Ovary (tissue), 9 donors: ENCODE measurements around the gene ECE2. TPM values are rescaled to one million over a fixed set of nuclear protein-coding genes. Genes with fewer than 3 reads are reported as not detected.
"Not testable (repeated sequence)": the region's sequence is repeated elsewhere in the genome, so short reads cannot be mapped to it uniquely, and the experiment has no call there.

Source experiments
- DNase-seq, 5 donors: peaks; one replicate each; pipeline ENCODE4 v3.0.0-alpha.2; 2019 to 2020
- H3K27ac ChIP-seq, 2 donors: fragments of 200-600 bp; one replicate each; pipeline versions ENCODE4 v1.5.1 to v1.8.0; 2019 to 2022
- H3K27me3 ChIP-seq: fragments of 200-600 bp; one replicate; pipeline ENCODE4 v1.8.0; 2022
- H3K36me3 ChIP-seq: fragments of 200-600 bp; sonication (generic); one replicate; pipeline ENCODE4 v1.5.1; 2019
- H3K4me1 ChIP-seq: one replicate; pipeline ENCODE4 v1.8.1; 2013; ENCODE audit warnings: mild to moderate bottlenecking, moderate library complexity; ENCODE audit not compliant: insufficient read depth
- H3K4me3 ChIP-seq: fragments of 200-600 bp; sonication (generic); one replicate; pipeline ENCODE4 v1.5.1; 2017
- H3K9me3 ChIP-seq, 2 donors: fragments of 200-600 bp in 1 of 2; sonication (generic) in 1 of 2; one replicate each; pipeline versions ENCODE4 v1.5.1 to v1.8.1; 2013 to 2019; ENCODE audit warnings: mild to moderate bottlenecking in 1 of 2, moderate library complexity in 1 of 2
- CTCF ChIP-seq, 3 donors: fragments of 450-650 bp in 2 of 3; fragments of 200-600 bp in 1 of 3; IDR thresholded peaks; one replicate each; pipeline versions ENCODE4 v1.5.1 to v1.8.0; 2016 to 2022; ENCODE audit warnings: antibody characterized with exemption in 3 of 3, mild to moderate bottlenecking in 1 of 3
- EP300 ChIP-seq: sonication (generic); formaldehyde crosslinking; IDR thresholded peaks from one replicate; pipeline ENCODE4 v1.6.1; 2017; ENCODE audit warnings: antibody characterized with exemption
- POLR2A ChIP-seq: fragments of 450-650 bp; IDR thresholded peaks from one replicate; pipeline ENCODE4 v1.6.1; 2017; ENCODE audit warnings: antibody characterized with exemption, mild to moderate bottlenecking, moderate library complexity
- WGBS, 3 donors: extraction: QIAGEN DNeasy Blood & Tissue Kit in 1 of 3; methylation state at CpG; one replicate each; pipeline versions ENCODE4 v1.1.5 to v1.1.7; 2013 to 2017; 5-methylcytosine and 5-hydroxymethylcytosine counted together
- intact Hi-C, 4 donors: fragments of 100-400 bp; cut with DNase I; formaldehyde crosslinking; loops; one replicate each; pipeline versions ENCODE4 v1.11.0 to v1.15.1; 2022 to 2023
- microRNA counts: library from miRNA; unstranded; fragments of <30 nt; microRNA quantifications from one replicate; lab custom pipeline; 2016
- microRNA-seq, 3 donors: library from miRNA; unstranded; fragments of <30 nt; microRNA quantifications; one replicate each; pipeline versions ENCODE4 to v1.2.0, GENCODE V29; 2019 to 2020
- polyA plus RNA-seq, 2 donors: library from polyadenylated mRNA; stranded (reverse); fragments of 200-250 nt in 1 of 2; fragments of 350-450 nt in 1 of 2; fragmentation: Illumina TruSeq in 1 of 2; extraction: RNeasy Lipid Tissue Mini Kit (QIAGEN cat#74804) in 1 of 2; gene quantifications; one replicate each; pipeline ENCODE4 v1.2.3, GENCODE V29; 2013 to 2014
- small RNA-seq: library from RNA; depleted of rRNA; stranded (forward); fragments of <200 nt; gene quantifications from one replicate; pipeline ENCODE3, GENCODE V24; 2016
- total RNA-seq, 7 donors: library from RNA; depleted of rRNA in 2 of 7; stranded (reverse); fragments of >200 nt in 2 of 7; fragmentation: NEBNext Ultra II Directional in 3 of 7; extraction: Animal tissue kit (Norgen Biotek cat#: 25700) in 3 of 7; gene quantifications; one replicate each; pipeline versions ENCODE4 v1.1.0 to v1.2.4, GENCODE V29; 2016 to 2023
- donor health status: DM: no; HTN: no; CAD: no; lungs with moderate emphysema.
- donor health status: DM: no; HTN: no; CAD: no.
- donor health status: Bipolar disorder and iron deficiency.
- donor health status: DM: yes; HTN: yes; CAD: no.
- donor health status: DM: no; HTN: no; CAD: no.
- donor health status: DM: yes; HTN: yes; CAD: no.

Gene ECE2
- total and polyA plus RNA-seq, 9 donors: 0.43 TPM; not detected in 8

- Histone ChIP-seq H3K4me1 (peaks cover 20% of the 10 kb centered on the region), H3K36me3 (no peaks in the 10 kb centered on the region), H3K27me3 (no peaks in the 10 kb centered on the region), H3K4me3 (peak overlapping the region; percentile 12), H3K27ac (peak overlapping the region; percentile 93 to 95), H3K9me3 (no peaks in the 10 kb centered on the region)
- intact Hi-C loops: no loop called here
- peak in 2 of 3 donors; percentile 14 to 35 for TF ChIP-seq CTCF (IDR thresholded peaks at IDR 0.05)
- TF ChIP-seq EP300: no peak
- TF ChIP-seq POLR2A: peak; percentile 54
- DNase-seq: peak; percentile 90 to 96 (median 95)
- WGBS, 3 donors: 6 to 11% (median 10%) methylated on average over 17 to 37 of the region's 37 CpGs
Measured at GRCh38 chr3:184338511-184338945, 62.7 kb downstream of the ECE2 start.

- Histone ChIP-seq H3K36me3 (no peaks in the 10 kb centered on the region), H3K9me3 (no peaks in the 10 kb centered on the region), H3K27ac (peak overlapping the region; percentile 93 to 95), H3K27me3 (no peaks in the 10 kb centered on the region), H3K4me1 (peaks cover 20% of the 10 kb centered on the region), H3K4me3 (peak overlapping the region; percentile 12)
- intact Hi-C loops: no loop called here
- TF ChIP-seq CTCF (IDR thresholded peaks at IDR 0.05): no peak
- no peak for TF ChIP-seq EP300
- no peak for TF ChIP-seq POLR2A
- no peak for DNase-seq
- 44 to 52% (median 44%) methylated on average over 8 of the region's 8 CpGs for WGBS, 3 donors
Measured at GRCh38 chr3:184339001-184339400, 63.2 kb downstream of the ECE2 start.

- peaks cover 20% of the 10 kb centered on the region for H3K4me1 ChIP-seq
- DNase-seq, intact Hi-C loops, H3K9me3 ChIP-seq, H3K27me3 ChIP-seq, H3K4me3 ChIP-seq, H3K36me3 ChIP-seq: not testable (repeated sequence)
- H3K27ac ChIP-seq: peak overlapping the region in 1 of 2 donors; percentile 95
- WGBS, 3 donors: 88 to 90% (median 89%) methylated on average over 19 of the region's 19 CpGs
Measured at GRCh38 chr3:184339451-184340135, 63.8 kb downstream of the ECE2 start.

GRCh38 chr3:184341925-184342324 is 66.1 kb downstream of the ECE2 start:
- intact Hi-C loops: no loop called here
- Histone ChIP-seq H3K4me3 (no peak overlapping the region), H3K36me3 (no peaks in the 10 kb centered on the region), H3K4me1 (peaks cover 18% of the 10 kb centered on the region), H3K27me3 (no peaks in the 10 kb centered on the region), H3K27ac (no peak overlapping the region), H3K9me3 (no peaks in the 10 kb centered on the region)
- 81 to 92% (median 90%) methylated on average over 7 of the region's 7 CpGs for WGBS, 3 donors
- TF ChIP-seq POLR2A: no peak
- TF ChIP-seq EP300: no peak
- no peak for TF ChIP-seq CTCF (IDR thresholded peaks at IDR 0.05)
- no peak for DNase-seq

MicroRNAs encoded within 50 kb of the gene (microRNA counts, 767-probe panel; counts per million panel counts)
- 530 counts per million, percentile 78 among the panel's probes with 10 or more counts for microRNA hsa-miR-1224-3p (lab: Ali Mortazavi, UCI)
- microRNA hsa-miR-1224-5p (lab: Ali Mortazavi, UCI): 530 counts per million, percentile 78 among the panel's probes with 10 or more counts

Small RNA genes lying within 50 kb of the gene (microRNA-seq; reads per million reads assigned to microRNA genes)
- gene MIR1224: 0 reads per million in 3 donors

Small RNA genes lying within 50 kb of the gene (small RNA-seq; reads per million reads assigned to genes)
- gene MIR1224 (not detected), gene SNORD66 (1,171 reads per million, percentile 97 among the genes with 10 or more reads in this experiment)

Other genes with a start within 250 kb of the ECE2 start
- gene HTR3D, start 244.3 kb upstream of the ECE2 start, total RNA-seq: under 1 TPM in 1 of 7 donors, not detected in 6; 0.24 TPM
- gene HTR3D, start 244.3 kb upstream of the ECE2 start, polyA plus RNA-seq: not detected
- not detected for gene HTR3C, start 223.0 kb upstream of the ECE2 start, total RNA-seq
- not detected for gene HTR3C, start 223.0 kb upstream of the ECE2 start, polyA plus RNA-seq
- not detected for gene HTR3E, start 179.0 kb upstream of the ECE2 start, total RNA-seq
- not detected for gene HTR3E, start 179.0 kb upstream of the ECE2 start, polyA plus RNA-seq
- 10 to 100 TPM; 18.6 to 31.9 (median 28.7) TPM for gene EIF2B5, start 140.7 kb upstream of the ECE2 start, total RNA-seq
- 10 to 100 TPM; 26.2 to 42.4 TPM for gene EIF2B5, start 140.7 kb upstream of the ECE2 start, polyA plus RNA-seq
- gene DVL3, start 120.6 kb upstream of the ECE2 start, total RNA-seq: 10 to 100 TPM; 30.2 to 93.8 (median 74.8) TPM
- 10 to 100 TPM; 40.8 to 48.1 TPM for gene DVL3, start 120.6 kb upstream of the ECE2 start, polyA plus RNA-seq
- gene AP2M1, start 101.2 kb upstream of the ECE2 start, total RNA-seq: 100 to 1,000 TPM; 107 to 281 (median 252) TPM
- 100 to 1,000 TPM; 236 to 371 TPM for gene AP2M1, start 101.2 kb upstream of the ECE2 start, polyA plus RNA-seq
- 10 to 100 TPM; 56.6 to 82.0 (median 61.7) TPM for gene ABCF3, start 89.8 kb upstream of the ECE2 start, total RNA-seq
- gene ABCF3, start 89.8 kb upstream of the ECE2 start, polyA plus RNA-seq: 10 to 100 TPM; 30.2 to 42.8 TPM
- gene VWA5B2, start 46.4 kb upstream of the ECE2 start, total RNA-seq: 1 to 10 TPM in 1 of 7 donors, under 1 TPM in 5, not detected in 1; 0.24 to 5.9 (median 0.64) TPM
- gene VWA5B2, start 46.4 kb upstream of the ECE2 start, polyA plus RNA-seq: under 1 TPM; 0.15 to 0.36 TPM
- gene ALG3, start 27.1 kb upstream of the ECE2 start, total RNA-seq: 10 to 100 TPM; 20.0 to 42.0 (median 23.0) TPM
- gene ALG3, start 27.1 kb upstream of the ECE2 start, polyA plus RNA-seq: 10 to 100 TPM; 17.8 to 25.4 TPM
- 1 to 10 TPM; 1.6 to 3.3 (median 2.1) TPM for gene EEF1AKMT4, start 26.4 kb upstream of the ECE2 start, total RNA-seq
- gene EEF1AKMT4, start 26.4 kb upstream of the ECE2 start, polyA plus RNA-seq: 1 to 10 TPM in 1 of 2 donors, under 1 TPM in 1; 0.87 to 1.2 TPM
- gene CAMK2N2, start 14.5 kb upstream of the ECE2 start, total RNA-seq: under 1 TPM in 2 of 7 donors, not detected in 5; 0.23 to 0.26 TPM
- under 1 TPM; 0.08 to 0.13 TPM for gene CAMK2N2, start 14.5 kb upstream of the ECE2 start, polyA plus RNA-seq
- gene PSMD2, start 23.2 kb downstream of the ECE2 start, total RNA-seq: 100 to 1,000 TPM in 6 of 7 donors, 10 to 100 TPM in 1; 74.4 to 149 (median 138) TPM
- 100 to 1,000 TPM; 119 to 177 TPM for gene PSMD2, start 23.2 kb downstream of the ECE2 start, polyA plus RNA-seq
- gene EIF4G1, start 38.6 kb downstream of the ECE2 start, total RNA-seq: 100 to 1,000 TPM in 6 of 7 donors, 10 to 100 TPM in 1; 72.4 to 295 (median 212) TPM
- 100 to 1,000 TPM; 110 to 159 TPM for gene EIF4G1, start 38.6 kb downstream of the ECE2 start, polyA plus RNA-seq
- 10 to 100 TPM; 16.4 to 37.8 (median 32.9) TPM for gene FAM131A, start 61.6 kb downstream of the ECE2 start, total RNA-seq
- gene FAM131A, start 61.6 kb downstream of the ECE2 start, polyA plus RNA-seq: 10 to 100 TPM in 1 of 2 donors, 1 to 10 TPM in 1; 8.7 to 19.7 TPM
- 10 to 100 TPM in 4 of 7 donors, 1 to 10 TPM in 3; 5.7 to 18.0 (median 15.4) TPM for gene CLCN2, start 85.6 kb downstream of the ECE2 start, total RNA-seq
- gene CLCN2, start 85.6 kb downstream of the ECE2 start, polyA plus RNA-seq: 10 to 100 TPM in 1 of 2 donors, 1 to 10 TPM in 1; 3.5 to 11.7 TPM
- 10 to 100 TPM; 47.3 to 86.9 (median 60.6) TPM for gene POLR2H, start 85.7 kb downstream of the ECE2 start, total RNA-seq
- 10 to 100 TPM; 52.6 to 67.2 TPM for gene POLR2H, start 85.7 kb downstream of the ECE2 start, polyA plus RNA-seq
- gene THPO, start 102.2 kb downstream of the ECE2 start, total RNA-seq: 1 to 10 TPM in 4 of 7 donors, under 1 TPM in 3; 0.34 to 2.0 (median 1.2) TPM
- 1 to 10 TPM in 1 of 2 donors, under 1 TPM in 1; 0.98 to 1.5 TPM for gene THPO, start 102.2 kb downstream of the ECE2 start, polyA plus RNA-seq
- 10 to 100 TPM; 11.5 to 37.3 (median 20.5) TPM for gene CHRD, start 104.0 kb downstream of the ECE2 start, total RNA-seq
- gene CHRD, start 104.0 kb downstream of the ECE2 start, polyA plus RNA-seq: 10 to 100 TPM in 1 of 2 donors, 1 to 10 TPM in 1; 3.1 to 26.9 TPM